Posterior cingulate gyrus (tissue), 11 donors: ENCODE data around the gene KCNJ16.

Experiments
- DNase-seq, 10 donors: peaks; one replicate each; pipeline versions ENCODE4 v3.0.0 to v3.0.0-alpha.2; 2020 to 2021; ENCODE audit warnings: mixed read lengths in 3 of 10
- intact Hi-C: fragments of 100-400 bp; cut with DNase I; formaldehyde crosslinking; loops from one replicate; pipeline ENCODE4 v1.15.1; 2023

The KCNJ16 gene

DNA sequence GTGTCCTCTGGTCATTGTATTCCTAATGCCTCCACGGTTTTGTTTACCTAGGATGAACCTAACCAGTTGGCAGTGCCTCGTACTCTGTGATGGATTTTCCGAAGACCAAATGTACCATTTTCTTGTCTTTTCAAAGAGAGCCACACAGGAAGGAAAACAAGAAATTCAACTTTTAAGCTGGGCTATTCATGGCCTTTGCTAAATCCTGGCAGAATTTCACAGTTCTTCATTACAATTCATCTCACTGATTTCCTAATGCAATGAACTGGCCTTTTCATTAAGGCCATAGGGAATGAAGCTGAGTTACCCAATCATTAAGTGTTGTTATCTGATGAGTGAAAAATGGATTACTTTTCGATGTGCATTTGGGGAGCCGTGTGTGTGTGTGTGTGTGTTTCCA lies 7.9 kb upstream of the KCNJ16 start:
- DNase-seq = no peak
- intact Hi-C loops = no loop called here

DNA sequence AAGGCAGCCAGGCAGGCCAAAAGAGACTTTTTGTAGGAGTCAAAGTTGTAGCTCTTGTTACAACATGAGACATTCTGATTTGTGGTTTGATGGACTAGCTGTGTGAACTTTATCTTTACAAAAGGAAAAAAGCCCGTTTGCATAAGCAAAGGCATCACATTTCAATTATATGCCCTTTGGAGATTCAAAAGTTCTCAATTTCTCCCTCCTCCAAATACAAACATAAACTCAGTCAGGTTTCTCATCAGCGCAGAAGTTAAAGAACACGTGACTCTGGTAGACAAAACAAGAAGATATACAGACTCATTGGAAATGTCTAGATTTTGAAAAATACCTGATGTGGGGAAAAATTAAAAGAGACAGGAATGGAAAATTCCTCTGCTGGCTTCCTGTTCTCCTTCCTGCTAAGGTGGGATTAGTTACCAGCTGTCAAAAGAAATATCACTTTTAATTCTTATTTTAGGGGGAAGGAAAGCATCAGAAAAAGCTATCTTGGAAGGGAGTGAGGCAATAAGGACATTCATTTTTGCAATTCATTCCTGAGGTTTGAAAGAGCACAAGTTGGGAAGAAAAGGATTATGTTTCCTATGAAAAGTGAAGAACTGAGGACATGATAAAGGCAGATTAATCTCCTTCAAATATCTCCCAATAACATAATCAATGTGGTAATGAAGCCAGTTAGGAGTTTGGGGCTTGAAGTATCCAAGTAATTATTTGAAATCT lies 4.6 kb upstream of the KCNJ16 start:
- no peak for DNase-seq

DNA sequence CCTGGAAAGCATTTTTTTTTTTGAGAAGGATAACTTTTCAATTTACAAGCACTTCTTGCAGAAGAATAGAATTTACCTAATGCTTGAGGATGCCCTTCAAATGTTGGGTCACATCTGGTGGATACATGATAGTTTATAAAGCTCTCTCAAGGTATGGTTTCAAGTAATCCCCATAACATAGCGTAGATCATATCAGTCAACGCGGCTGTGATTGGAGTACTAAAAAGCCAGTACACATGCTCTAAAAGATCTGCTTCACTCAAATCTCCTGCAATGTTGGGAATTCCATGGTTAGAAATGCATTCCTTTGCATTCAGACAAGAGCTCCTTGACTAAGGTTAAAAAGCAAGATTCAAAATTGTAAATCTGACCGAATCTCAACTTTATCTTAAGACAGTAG lies 3.9 kb upstream of the KCNJ16 start:
- intact Hi-C loops = no loop called here

More for the DNA sequence above, 4.6 kb upstream of the KCNJ16 start:
- intact Hi-C loops = no loop called here

DNA sequence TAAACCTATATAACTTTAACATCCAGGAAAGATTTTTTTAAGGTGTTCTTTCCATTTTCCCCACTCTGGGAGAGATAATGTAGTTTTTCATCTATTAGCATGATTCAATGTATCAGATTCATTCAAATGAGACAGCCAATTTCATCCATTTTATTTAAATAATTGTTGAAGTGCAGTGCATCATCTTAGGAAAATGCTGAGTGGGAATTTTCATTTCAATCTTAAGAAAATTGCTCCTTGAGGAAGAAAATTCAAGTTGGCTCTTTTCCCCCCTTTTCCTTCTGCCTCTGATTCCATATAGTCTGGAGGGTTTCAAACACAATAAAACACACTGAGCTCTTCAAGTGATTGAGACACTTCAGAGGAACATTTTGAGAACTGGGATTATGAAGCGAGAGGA lies 3.4 kb upstream of the KCNJ16 start:
- intact Hi-C loops = no loop called here
- DNase-seq = no peak

More for the DNA sequence above, 3.9 kb upstream of the KCNJ16 start:
- no peak for DNase-seq

DNA sequence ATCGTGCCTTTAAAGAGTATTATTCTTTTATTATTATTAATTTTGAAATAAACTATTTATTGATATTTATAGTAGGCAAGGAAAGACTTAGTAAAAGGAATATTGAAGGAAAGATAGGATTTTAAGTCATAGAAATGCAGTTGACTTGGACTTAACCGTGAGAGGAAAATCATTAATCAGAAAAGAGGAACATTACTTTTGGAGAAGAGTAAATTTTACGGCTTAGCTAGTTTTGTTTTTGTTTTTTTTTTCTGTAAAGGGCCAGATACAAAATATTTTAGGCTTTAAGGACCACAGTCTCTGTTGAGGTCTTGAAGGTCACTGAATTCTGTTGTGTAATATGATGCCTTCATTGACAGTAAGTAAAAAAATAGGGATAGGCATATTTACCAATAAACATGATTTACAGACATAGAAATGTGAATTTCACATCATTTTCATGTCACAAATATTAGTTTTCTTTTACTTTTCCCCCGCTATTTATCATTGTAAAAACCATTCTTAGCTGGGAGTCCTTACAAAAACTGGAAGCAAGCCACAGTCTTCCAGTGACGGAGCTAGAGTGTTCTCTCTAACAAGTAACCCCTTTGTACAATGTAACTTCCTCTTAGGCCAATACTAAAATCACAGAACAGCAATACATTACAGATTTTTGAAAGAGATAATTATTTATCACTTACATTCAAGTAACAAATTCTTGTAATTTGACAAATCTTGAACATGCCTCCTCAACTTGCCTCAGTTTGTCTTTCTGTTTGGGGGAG lies 2.3 kb upstream of the KCNJ16 start:
- DNase-seq = no peak
- intact Hi-C loops = no loop called here

DNA sequence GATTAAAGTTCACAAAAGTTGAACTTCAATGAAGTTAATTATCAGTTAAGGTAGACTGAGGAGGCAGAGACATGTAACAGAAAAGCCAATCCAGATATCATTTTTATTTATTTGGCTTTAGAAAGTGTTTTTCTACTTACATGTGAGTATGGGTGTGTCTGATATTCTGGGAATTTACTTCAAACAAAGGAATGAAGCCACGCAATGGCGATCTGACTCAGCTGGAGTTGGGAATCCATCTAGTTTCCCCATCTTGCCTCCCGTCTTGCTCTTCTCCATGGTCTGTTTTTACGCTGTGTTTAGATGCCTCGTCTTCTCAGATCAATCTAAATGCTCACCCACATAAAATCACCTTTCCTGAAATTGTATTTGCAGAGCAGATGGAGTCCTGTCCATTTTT lies 1.7 kb upstream of the KCNJ16 start:
- no peak for DNase-seq
- intact Hi-C loops = no loop called here

DNA sequence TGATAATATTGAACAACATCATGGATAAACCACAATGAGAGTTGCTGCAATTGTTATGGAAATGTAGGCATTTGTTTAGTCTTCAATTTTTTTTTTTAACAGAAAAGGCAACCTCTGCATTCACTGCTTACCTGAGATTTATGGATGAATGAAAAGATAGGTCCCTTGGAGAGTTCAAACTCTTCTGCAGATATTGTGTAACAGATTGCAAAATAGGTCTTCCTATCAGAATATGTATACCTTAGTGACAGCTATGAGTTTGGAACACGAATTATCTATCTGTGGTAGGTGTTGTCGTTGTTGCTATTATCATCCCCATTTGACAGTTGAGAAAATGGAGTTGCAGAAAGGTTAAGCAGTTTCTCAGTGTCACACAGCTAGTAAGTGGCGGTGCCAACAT lies 1.2 kb upstream of the KCNJ16 start:
- no peak for DNase-seq
- intact Hi-C loops = no loop called here

DNA sequence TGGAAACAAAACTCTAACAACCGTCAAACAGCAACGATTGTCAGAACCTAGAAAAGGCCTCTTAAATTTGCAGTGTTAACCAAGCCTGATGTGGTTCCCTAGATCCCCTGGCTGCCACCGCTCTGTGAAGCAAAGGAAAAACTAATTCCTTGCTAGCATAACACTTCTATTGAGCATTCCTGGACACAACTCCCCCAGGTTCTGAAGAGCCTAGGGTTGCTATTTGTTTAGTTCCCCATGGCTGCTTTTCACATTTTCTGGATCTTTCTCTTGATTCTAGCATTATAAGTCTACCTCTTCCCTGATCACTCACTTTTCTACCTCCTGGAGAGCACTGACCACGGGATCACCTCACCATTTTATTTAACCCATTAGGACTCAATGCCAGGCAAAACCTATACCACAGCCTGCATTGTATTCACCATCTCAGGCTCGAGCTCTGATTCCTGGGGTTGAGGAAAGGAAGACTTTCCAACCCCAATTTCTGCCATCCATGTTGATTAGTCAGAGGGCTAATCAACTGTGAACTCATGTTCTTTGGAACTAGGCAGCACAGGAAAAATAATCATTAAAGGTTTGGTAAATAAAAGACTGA lies 692 bp upstream of the KCNJ16 start:
- DNase-seq = no peak
- intact Hi-C loops = no loop called here

DNA sequence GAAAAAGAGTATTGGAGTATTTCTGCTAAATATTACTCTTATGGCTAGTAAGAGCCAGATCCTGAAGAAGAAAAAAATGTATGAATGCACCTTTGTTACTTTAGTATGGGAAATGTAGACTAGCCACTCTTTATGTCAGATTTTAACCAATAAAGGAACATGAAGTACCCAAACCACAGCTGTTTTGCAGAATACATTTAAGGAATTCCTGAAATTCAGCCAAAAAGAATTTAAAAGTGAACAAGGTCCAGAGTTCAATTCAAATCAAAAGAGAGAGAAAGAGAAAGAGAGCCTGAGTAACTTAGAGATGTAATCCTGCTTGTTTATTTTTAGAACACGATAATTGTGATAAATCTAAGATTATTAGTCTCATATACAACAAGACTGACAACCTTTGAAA lies 1.2 kb downstream of the KCNJ16 start:
- DNase-seq = no peak
- intact Hi-C loops = no loop called here

DNA sequence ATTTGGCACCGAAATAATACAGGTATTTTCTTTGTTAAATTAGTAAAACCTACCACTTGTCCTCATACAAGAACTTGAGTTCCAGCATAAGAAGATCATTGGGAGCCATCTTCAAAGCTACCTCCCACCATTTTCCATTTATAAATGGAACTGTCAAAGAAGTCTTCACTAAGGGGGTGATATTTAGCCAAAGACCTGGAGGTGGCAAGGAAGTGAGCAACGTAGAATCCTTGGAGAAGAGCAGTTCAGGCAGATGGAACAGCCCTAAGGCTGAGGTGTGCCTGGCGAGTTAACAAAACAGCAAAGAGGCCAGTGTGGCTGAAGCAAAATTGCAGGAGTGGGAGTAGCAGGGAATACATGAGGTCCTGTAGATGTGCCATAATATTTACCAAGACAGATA lies 1.8 kb downstream of the KCNJ16 start:
- no peak for DNase-seq
- intact Hi-C loops = no loop called here

DNA sequence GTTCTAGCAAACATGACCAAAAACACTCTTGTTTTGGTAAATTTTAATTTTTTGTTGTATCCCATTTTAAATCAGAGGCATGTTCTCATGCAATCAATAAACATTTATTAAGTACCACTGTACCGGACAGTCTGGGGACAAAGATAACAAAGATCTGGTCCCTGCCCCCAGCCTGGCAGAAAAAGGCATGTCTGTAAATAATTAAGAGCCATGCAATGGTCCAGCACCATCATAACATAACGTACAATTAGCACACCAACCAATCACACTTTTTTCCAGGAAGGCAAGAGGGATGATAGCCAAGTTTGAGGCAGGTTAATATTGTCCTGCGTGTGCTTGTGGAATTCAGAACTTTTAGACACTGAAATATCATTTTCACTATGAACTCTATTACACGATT lies 3.5 kb downstream of the KCNJ16 start:
- no peak for DNase-seq
- intact Hi-C loops = no loop called here

DNA sequence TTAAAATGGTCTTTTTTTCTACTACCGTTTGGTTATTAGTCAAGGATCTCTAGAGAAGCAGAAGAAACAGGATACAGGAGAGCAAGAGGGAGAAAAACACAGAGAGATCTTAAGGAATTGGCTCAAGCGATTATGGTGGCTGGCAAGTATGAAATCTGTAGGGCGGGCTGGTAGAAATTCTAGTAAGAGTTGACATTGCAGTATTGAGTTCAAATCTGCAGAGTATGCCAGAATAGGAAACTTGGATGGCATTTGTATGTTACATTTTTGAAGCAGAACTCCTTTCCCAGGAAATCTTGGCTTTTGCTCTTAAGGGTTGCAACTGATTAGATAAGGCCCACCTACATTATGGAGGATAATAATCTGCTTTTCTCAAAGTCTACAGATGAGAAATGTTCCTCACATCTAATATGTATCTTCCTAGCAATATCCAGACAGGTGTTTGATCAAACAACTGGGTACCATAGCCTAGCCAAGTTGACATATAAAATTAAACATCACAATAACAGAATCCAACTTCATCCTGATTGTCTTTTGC lies 4.0 kb downstream of the KCNJ16 start:
- no peak for DNase-seq
- intact Hi-C loops = no loop called here

DNA sequence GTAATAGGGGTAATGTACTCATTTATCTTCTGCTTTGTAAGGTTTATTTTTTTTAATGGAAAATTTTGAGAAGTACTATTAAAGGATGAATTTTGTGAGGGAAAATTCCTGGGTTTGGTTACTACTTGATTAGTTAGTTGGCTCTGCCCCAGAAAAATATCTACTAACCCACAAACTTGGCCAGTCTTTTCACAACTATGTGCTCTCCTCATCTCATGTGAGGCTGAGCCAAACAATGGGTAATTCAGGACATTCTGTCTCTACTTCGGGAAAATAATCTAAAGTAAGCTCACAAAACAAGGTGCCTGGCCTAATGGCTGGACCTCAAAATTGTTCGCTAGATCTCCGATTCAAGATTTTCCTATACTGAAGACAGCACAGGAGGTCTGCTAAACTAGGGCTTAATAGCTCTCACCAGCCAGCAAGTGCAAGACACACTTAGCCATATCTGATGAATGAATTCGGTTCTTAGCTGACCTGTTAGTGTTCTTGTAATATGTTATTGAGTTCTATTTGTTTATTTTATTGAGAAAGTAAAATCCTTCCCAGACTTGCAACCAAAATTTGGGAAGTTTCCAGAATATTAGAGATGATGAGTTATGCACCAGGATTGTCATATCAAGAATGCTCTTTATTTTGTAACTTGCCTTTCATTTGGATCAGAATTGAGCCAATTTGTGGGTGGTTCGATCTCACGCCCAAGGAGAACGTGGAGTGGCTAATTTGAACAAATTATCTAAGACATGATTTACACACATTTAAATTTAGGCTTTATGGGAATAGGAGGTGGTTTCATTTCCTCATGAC lies 5.7 kb downstream of the KCNJ16 start:
- intact Hi-C loops = no loop called here
- no peak for DNase-seq

DNA sequence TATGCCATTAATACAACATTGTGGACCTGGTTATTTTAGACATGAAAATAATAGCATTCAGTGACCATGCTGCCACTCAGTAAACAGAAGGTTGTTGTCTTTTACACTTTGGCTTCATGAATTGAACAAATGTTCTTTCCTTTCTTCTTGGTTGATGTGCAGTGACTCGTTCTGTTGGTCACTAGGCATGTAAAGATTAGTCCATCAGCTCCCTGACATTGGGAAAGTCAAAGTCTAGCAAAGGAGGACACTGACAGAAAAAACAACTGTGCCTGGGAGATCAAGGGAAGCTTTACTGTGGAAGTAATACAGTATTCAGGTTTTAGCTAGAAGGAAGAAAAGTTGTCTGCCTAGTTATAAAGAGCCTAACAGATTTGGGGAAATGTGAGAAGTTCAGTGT lies 6.9 kb downstream of the KCNJ16 start:
- intact Hi-C loops = no loop called here
- no peak for DNase-seq

DNA sequence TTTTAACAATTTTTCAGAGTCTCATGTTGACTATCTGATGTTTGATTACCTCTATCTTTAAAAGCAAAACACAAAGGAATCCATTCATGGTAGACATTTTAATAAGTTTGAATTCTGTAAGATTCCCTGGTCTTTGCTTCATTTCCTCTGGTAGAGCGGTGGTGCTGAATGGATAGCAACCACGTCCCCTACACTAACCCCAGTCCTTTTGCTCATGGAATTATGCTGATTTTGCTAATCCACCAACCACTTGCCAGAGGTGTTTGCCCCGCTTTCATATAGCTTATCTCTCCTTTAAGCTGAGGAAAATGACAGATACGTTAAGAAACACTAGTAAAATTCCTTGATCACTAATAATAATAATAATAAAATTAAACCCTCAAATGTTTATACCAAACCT lies 9.5 kb downstream of the KCNJ16 start:
- intact Hi-C loops = no loop called here
- DNase-seq = no peak

DNA sequence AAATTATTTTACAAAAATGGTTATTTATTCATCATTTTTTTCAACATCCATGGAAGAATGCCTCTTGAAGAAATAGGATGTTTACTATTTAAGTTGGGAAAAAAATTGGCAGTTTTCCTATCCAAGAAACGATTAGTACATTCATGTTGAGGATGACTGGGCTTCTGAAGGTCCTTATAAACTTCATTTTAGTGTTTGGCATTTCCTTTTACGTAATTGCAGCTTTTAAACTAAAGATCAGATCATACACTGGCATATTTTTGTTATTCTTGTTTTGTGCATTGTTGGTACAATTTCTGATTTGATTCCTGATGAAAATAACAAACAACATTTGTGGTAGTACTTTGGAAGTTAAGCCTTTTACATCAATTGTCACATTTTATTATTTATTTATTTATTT lies 11.5 kb downstream of the KCNJ16 start:
- intact Hi-C loops = no loop called here
- DNase-seq = no peak

DNA sequence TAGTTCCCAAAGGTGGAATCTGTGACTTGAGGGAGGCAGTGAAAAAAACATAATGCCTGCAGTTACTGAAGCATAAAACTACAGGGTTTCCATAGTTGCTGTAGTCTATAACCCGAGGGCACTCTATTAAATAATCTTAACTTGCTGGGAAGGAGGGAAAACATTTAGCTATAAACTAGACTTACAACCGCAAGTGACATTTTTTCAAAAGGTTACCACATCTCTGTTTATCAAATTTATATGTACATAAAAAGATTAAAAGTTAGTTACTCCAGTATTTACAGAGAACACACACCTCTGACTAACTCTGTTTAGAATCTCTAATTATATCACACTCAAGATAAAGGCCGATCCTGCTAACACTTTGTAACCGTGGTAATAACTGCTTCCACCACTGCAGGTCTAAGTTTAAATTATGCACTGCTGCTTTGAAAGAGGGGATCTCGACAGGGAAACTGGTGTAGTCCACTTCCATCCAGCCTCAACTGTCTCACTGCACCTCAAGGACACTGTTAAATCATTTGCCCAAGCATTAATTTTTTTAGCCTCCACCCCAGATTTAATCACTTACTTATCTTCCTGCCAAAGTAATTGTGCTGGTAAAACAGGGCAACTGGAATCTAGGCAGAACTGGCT lies 14.6 kb downstream of the KCNJ16 start:
- DNase-seq = no peak
- intact Hi-C loops = no loop called here

DNA sequence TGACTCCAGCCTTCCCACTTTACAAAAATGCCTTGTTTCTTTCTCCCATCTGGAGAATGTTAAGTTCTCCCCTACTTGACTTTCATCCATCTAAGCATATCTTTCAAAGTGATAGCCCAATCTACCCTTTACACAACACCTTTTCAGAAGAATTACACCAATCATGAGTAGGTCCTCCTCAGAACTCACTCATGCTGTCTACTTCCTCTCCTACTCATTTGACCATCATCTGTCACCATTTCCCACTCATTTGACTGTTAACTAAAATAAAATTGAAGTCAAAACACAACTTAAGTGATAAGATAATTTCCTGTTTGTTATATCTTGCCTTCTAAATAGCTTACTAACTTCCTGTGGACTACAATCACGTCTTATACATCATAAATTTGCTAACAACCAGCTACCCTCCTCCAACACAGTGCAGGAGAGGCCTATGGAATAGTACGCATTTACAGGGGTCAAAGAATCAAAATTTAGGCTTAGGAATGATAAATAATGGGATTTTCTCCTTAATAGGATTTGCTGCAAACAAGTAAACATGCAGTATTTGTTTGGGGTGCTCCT lies 16.1 kb downstream of the KCNJ16 start:
- intact Hi-C loops = no loop called here
- DNase-seq = no peak

DNA sequence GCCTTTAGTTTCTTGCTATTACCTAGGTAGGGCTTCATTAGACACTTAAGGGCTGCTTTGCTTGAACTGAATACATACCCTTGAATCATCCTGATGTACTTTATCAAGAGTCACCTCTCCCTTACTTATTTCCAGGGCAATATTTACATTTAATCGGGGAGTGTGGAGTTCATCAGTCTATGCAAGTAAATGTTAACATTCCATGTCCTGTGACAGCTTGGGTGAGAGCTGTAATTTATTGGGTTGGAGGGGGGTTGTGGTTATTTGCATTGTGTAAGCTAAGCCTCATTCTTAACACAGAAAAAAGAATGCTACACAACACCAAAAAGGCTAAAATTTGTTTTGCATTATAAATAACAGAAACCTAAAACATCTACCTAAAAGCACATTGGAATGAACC lies 16.7 kb downstream of the KCNJ16 start:
- DNase-seq = no peak
- intact Hi-C loops = no loop called here

DNA sequence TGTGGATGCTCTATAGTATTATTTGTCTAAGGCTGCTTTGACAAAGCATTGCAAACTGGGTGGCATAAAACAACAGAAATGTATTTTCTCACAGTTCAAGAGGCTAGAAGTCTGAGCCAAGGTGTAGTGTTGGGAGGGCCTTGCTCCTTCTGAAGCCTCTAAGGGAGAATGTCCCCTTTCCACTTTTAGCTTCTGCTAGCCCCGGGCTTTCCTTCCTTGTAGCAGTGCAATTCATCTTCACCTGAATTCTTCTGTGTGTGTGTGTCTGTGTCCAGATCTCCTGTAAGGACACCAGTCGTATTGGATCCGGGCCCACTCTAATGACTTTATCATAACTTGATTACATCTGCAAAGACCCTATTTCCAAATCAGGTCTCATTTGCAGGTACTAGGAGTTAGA lies 18.1 kb downstream of the KCNJ16 start:
- intact Hi-C loops = no loop called here
- no peak for DNase-seq
